GM12891 (cell line): ENCODE measurements around the gene CPXM1.
"Not testable (repeated sequence)": the region's sequence is repeated elsewhere in the genome, so short reads cannot be mapped to it uniquely, and the experiment has no call there.

Experiments
- DNase-seq: peaks from one replicate; pipeline ENCODE4 v3.0.0; 2011; ENCODE audit warnings: low spot score; ENCODE audit not compliant: insufficient read length
- FAIRE-seq: peaks from 2 replicates; lab custom pipeline; 2011; peaks lifted over from hg19 to GRCh38; lab: Jason Lieb, UNC
- PAX5 ChIP-seq: IDR thresholded peaks from 2 replicates; pipeline ENCODE4 v1.6.1; 2011; ENCODE audit warnings: low read length, moderate library complexity, mild to moderate bottlenecking; ENCODE audit not compliant: insufficient read depth, severe bottlenecking
- POLR2A ChIP-seq: IDR thresholded peaks from 2 replicates; pipeline ENCODE4 v1.6.1; 2011; ENCODE audit warnings: low read depth, low read length, control low read depth
- POLR2AphosphoS5 ChIP-seq: IDR thresholded peaks from 2 replicates; pipeline ENCODE4 v1.6.1; 2011; ENCODE audit warnings: low read depth, low read length, control low read depth
- POU2F2 ChIP-seq: IDR thresholded peaks from 2 replicates; pipeline ENCODE4 v1.6.1; 2011; ENCODE audit warnings: low read depth, mild to moderate bottlenecking, control low read depth, low read length, moderate library complexity
- SPI1 ChIP-seq: IDR thresholded peaks from 2 replicates; pipeline ENCODE4 v1.6.1; 2011; ENCODE audit warnings: low read depth, low read length, control low read depth
- TAF1 ChIP-seq: IDR thresholded peaks from 2 replicates; pipeline ENCODE4 v1.6.1; 2011; ENCODE audit warnings: low read depth, low read length, control low read depth

Gene CPXM1

GRCh38 chr20:2838170-2838797 lies 37.9 kb upstream of the CPXM1 start:
- no peak for TF ChIP-seq POU2F2
- TF ChIP-seq SPI1, result no peak
- TF ChIP-seq TAF1, result no peak
- no peak for TF ChIP-seq PAX5
- FAIRE-seq (peak; percentile 28), DNase-seq (no peak)

GRCh38 chr20:2837221-2837960 lies 37.0 kb upstream of the CPXM1 start:
- TF ChIP-seq TAF1, result no peak
- no peak for TF ChIP-seq POLR2A
- no peak for TF ChIP-seq POLR2AphosphoS5
- TF ChIP-seq SPI1, result no peak
- TF ChIP-seq PAX5, result no peak
- no peak for TF ChIP-seq POU2F2
- DNase-seq (no peak), FAIRE-seq (no peak)

- DNase-seq (no peak), FAIRE-seq (no peak)
- TF ChIP-seq POLR2A (no peak), POLR2AphosphoS5 (no peak), POU2F2 (no peak), PAX5 (no peak), TAF1 (no peak), SPI1 (no peak)
Measured at GRCh38 chr20:2836035-2836434, 35.6 kb upstream of the CPXM1 start.

GRCh38 chr20:2835331-2835796 lies 34.9 kb upstream of the CPXM1 start:
- no peak for DNase-seq
- no peak for TF ChIP-seq PAX5
- no peak for TF ChIP-seq POLR2A
- TF ChIP-seq SPI1, result no peak
- TF ChIP-seq POU2F2, result no peak
- no peak for TF ChIP-seq POLR2AphosphoS5
- TF ChIP-seq TAF1, result no peak
- FAIRE-seq, result no peak

GRCh38 chr20:2834401-2835110 lies 34.1 kb upstream of the CPXM1 start:
- FAIRE-seq (no peak), DNase-seq (no peak)
- TF ChIP-seq POLR2AphosphoS5 (no peak), POU2F2 (no peak), PAX5 (no peak), TAF1 (no peak), SPI1 (no peak), POLR2A (no peak)

- DNase-seq, result no peak
- FAIRE-seq, result no peak
- no peak for TF ChIP-seq POLR2AphosphoS5
- no peak for TF ChIP-seq PAX5
- no peak for TF ChIP-seq POLR2A
- no peak for TF ChIP-seq POU2F2
- no peak for TF ChIP-seq SPI1
- no peak for TF ChIP-seq TAF1
Measured at GRCh38 chr20:2833761-2834160, 33.3 kb upstream of the CPXM1 start.

GRCh38 chr20:2831206-2831605 lies 30.8 kb upstream of the CPXM1 start:
- FAIRE-seq, DNase-seq: not testable (repeated sequence)

- FAIRE-seq, result no peak
- no peak for DNase-seq
- TF ChIP-seq POLR2AphosphoS5 (no peak), POU2F2 (no peak), PAX5 (no peak), TAF1 (no peak)
Measured at GRCh38 chr20:2829376-2829775, 28.9 kb upstream of the CPXM1 start.

GRCh38 chr20:2826655-2827054 lies 26.2 kb upstream of the CPXM1 start:
- FAIRE-seq, result no peak
- no peak for DNase-seq
- TF ChIP-seq POU2F2 (no peak), POLR2AphosphoS5 (no peak), POLR2A (no peak), SPI1 (no peak), PAX5 (no peak), TAF1 (no peak)

- no peak for FAIRE-seq
- DNase-seq, result no peak
- no peak for TF ChIP-seq POU2F2
- TF ChIP-seq POLR2A, result no peak
- no peak for TF ChIP-seq PAX5
- no peak for TF ChIP-seq POLR2AphosphoS5
- no peak for TF ChIP-seq SPI1
- no peak for TF ChIP-seq TAF1
Measured at GRCh38 chr20:2825761-2826160, 25.3 kb upstream of the CPXM1 start.
